HepG2 (cell line): ENCODE data around the gene EGFL8. TPM values are rescaled to one million over a fixed set of nuclear protein-coding genes. Genes with fewer than 3 reads are reported as not detected.
A peak's percentile ranks its signal among the peaks of the same experiment; 100 is the strongest.

Experiments used
- BHLHE40 ChIP-seq: IDR thresholded peaks from 2 replicates; pipeline ENCODE4 v1.6.1; 2011; ENCODE audit warnings: low read length, improper control_type of control experiment
- CEBPG ChIP-seq: IDR thresholded peaks from 2 replicates; pipeline ENCODE4 v1.6.1; 2016
- KLF6 ChIP-seq: IDR thresholded peaks from 2 replicates; pipeline ENCODE4 v1.8.0; 2016; ENCODE audit warnings: missing biosample characterization, missing genetic modification reagents
- KLF9 ChIP-seq: IDR thresholded peaks from 2 replicates; pipeline ENCODE4 v1.6.1; 2016; ENCODE audit warnings: low read depth
- NCOA5 ChIP-seq: sonication (generic); formaldehyde crosslinking; IDR thresholded peaks from 2 replicates; pipeline ENCODE4 v1.4.0; 2020; ENCODE audit warnings: missing genetic modification reagents
- NFE2 ChIP-seq: sonication (generic); formaldehyde crosslinking; IDR thresholded peaks from 2 replicates; pipeline ENCODE4 v1.4.0; 2020; ENCODE audit warnings: missing genetic modification reagents
- NFRKB ChIP-seq: fragments of 450-650 bp; IDR thresholded peaks from 2 replicates; pipeline ENCODE4 v1.6.1; 2017
- NR2F2 ChIP-seq: IDR thresholded peaks from 2 replicates; pipeline ENCODE4 v1.6.1; 2012; ENCODE audit warnings: low read depth, inconsistent platforms, borderline replicate concordance
- PITX1 ChIP-seq: sonication (generic); formaldehyde crosslinking; IDR thresholded peaks from 2 replicates; pipeline ENCODE4 v1.5.1; 2020; ENCODE audit warnings: mild to moderate bottlenecking, missing genetic modification reagents
- RAD21 ChIP-seq: fragments of 450-650 bp; formaldehyde crosslinking; IDR thresholded peaks from 2 replicates; pipeline ENCODE4 v1.5.0; 2020; ENCODE audit warnings: mild to moderate bottlenecking
- SP2 ChIP-seq: sonication (generic); formaldehyde crosslinking; IDR thresholded peaks from 2 replicates; pipeline ENCODE4 v1.5.1; 2020; ENCODE audit warnings: mild to moderate bottlenecking, missing genetic modification reagents
- SSRP1 ChIP-seq: IDR thresholded peaks from 2 replicates; pipeline ENCODE4 v1.6.1; 2016; ENCODE audit warnings: control low read depth
- ZMYM2 ChIP-seq: sonication (generic); formaldehyde crosslinking; IDR thresholded peaks from 2 replicates; pipeline ENCODE4 v1.8.0; 2022; ENCODE audit warnings: mild to moderate bottlenecking, missing genetic modification reagents
- ZMYM3 ChIP-seq: sonication (generic); formaldehyde crosslinking; IDR thresholded peaks from 2 replicates; pipeline ENCODE4 v1.5.1; 2020; ENCODE audit warnings: mild to moderate bottlenecking, missing genetic modification reagents
- ZNF235 ChIP-seq: sonication (generic); formaldehyde crosslinking; IDR thresholded peaks from 2 replicates; pipeline ENCODE4 v1.8.1; 2023; ENCODE audit warnings: mild to moderate bottlenecking, missing genetic modification reagents, borderline replicate concordance
- ZNF468 ChIP-seq: sonication (generic); formaldehyde crosslinking; IDR thresholded peaks from 2 replicates; pipeline ENCODE4 v1.8.0; 2022; ENCODE audit warnings: mild to moderate bottlenecking, moderate library complexity, missing genetic modification reagents
- ZNF615 ChIP-seq: sonication (generic); formaldehyde crosslinking; IDR thresholded peaks from 2 replicates; pipeline ENCODE4 v1.5.0; 2020; ENCODE audit warnings: mild to moderate bottlenecking, missing genetic modification reagents, borderline replicate concordance
- ZNF724P ChIP-seq: sonication (generic); formaldehyde crosslinking; IDR thresholded peaks from 2 replicates; pipeline ENCODE4 v1.8.0; 2022; ENCODE audit warnings: missing genetic modification reagents, borderline replicate concordance
- ZNF775 ChIP-seq: sonication (generic); formaldehyde crosslinking; IDR thresholded peaks from 2 replicates; pipeline ENCODE4 v1.4.0; 2020; ENCODE audit warnings: missing genetic modification reagents, mild to moderate bottlenecking, moderate library complexity, borderline replicate concordance
- polyA plus RNA-seq, 8 experiments: library from polyadenylated mRNA; depleted of rRNA in 3 of 8; stranded (reverse) in 7 of 8; unstranded in 1 of 8; fragments of >200 nt; fragmentation: Illumina TruSeq in 4 of 8; extraction: Trizol in 4 of 8; gene quantifications; 2 replicates each; pipeline versions ENCODE4 v1.2.1 to v1.2.3, GENCODE V29; 2011 to 2016; ENCODE audit warnings: low read depth in 4 of 8, missing spikeins in 1 of 8, mixed read lengths in 1 of 8; ENCODE audit not compliant: insufficient read depth in 1 of 8
- total RNA-seq, 5 experiments: library from RNA; depleted of rRNA; stranded (reverse); fragments of >200 nt; fragmentation: Illumina TruSeq; extraction: Trizol; gene quantifications; 2 replicates each; pipeline ENCODE4 v1.2.3, GENCODE V29; 2016; ENCODE audit warnings: low read depth in 1 of 5
- TF ChIP-seq, protein P1 (sequence below): sonication (generic); formaldehyde crosslinking; IDR thresholded peaks from 2 replicates; pipeline ENCODE4 v1.9.0; 2021; ENCODE audit warnings: missing genetic modification reagents, mild to moderate bottlenecking, borderline replicate concordance
- TF ChIP-seq, protein P2 (sequence below): sonication (generic); formaldehyde crosslinking; conservative IDR thresholded peaks from 2 replicates; pipeline ENCODE4 v1.8.0; 2022; ENCODE audit warnings: missing genetic modification reagents
- TF ChIP-seq, protein P3 (sequence below): IDR thresholded peaks from 2 replicates; pipeline ENCODE4 v1.6.1; 2016; ENCODE audit warnings: low read depth
- TF ChIP-seq, protein P4 (sequence below): sonication (generic); formaldehyde crosslinking; conservative IDR thresholded peaks from 2 replicates; pipeline ENCODE4 v1.8.0; 2022; ENCODE audit warnings: mild to moderate bottlenecking, moderate library complexity, missing genetic modification reagents
- TF ChIP-seq, protein P5 (sequence below): fragments of 450-650 bp; IDR thresholded peaks from 2 replicates; pipeline ENCODE4 v1.6.1; 2016

EGFL8 gene
- total and polyA plus RNA-seq, 2 of the 13 experiments (the other 11 are each of a cell fraction or from before 2014, with no cell fraction given): 10.0 to 11.5 TPM

DNA sequence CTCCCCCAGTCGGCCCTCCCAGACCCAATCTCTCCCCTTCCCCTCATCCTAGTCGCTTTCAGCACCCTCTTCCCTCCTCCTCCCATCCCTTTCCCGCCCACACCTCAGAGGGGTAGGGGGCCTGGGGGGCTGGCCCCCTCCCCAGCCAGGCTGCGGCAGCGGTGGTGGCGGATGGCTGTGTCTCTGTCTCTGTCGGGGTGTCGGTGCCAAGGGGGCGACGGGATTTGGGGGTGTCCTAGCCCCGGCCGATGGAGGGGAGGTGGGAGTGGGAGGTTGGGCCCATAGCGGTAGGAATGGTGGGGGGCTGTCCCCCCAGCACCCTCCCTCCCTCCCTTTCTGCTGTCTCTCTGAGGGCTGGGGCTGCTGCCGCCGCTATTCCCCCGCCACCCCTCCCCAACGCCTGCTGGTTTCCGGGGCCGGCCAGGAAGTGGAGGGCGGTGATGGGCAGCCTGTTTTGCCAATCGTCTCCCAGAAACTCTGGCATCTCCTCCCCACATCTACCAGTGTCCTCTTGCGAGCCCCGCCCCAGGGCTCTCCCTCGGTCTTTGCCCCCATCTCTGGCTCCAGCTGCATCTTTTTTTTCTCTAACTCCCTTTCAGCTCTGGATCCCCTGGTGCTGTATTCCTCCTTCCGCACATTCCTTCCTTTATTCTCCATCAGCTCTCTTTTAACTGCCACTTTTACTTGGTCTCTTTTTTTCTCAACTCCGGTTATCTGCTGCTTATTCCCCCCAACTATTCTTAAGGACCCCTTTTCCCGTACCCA, 11.5 kb downstream of the EGFL8 start, which contains the start of gene AGPAT1 (continued):
- TF ChIP-seq ZNF235 (CRISPR knock-in tag) (no peak), KLF6 (CRISPR knock-in tag) (no peak), RAD21 (CRISPR knock-in tag) (no peak; the same call in 1 of the 2 replicates), ZNF468 (CRISPR knock-in tag) (no peak), NFRKB (no peak), KLF9 (CRISPR knock-in tag) (no peak), SSRP1 (CRISPR knock-in tag) (peak; percentile 7; the same call in 1 of the 2 replicates), PITX1 (no peak), BHLHE40 (no peak), ZNF724P (CRISPR knock-in tag) (no peak), NFE2 (CRISPR knock-in tag) (no peak), ZMYM2 (CRISPR knock-in tag) (no peak), SP2 (CRISPR knock-in tag) (peak; percentile 94), ZNF615 (CRISPR knock-in tag) (no peak), ZNF775 (no peak), NCOA5 (CRISPR knock-in tag) (no peak), CEBPG (CRISPR knock-in tag) (no peak), NR2F2 (no peak), ZMYM3 (0 out of 2 replicates have a peak, but pooled peaks have one; percentile 30)
- TF ChIP-seq, protein P1, sequence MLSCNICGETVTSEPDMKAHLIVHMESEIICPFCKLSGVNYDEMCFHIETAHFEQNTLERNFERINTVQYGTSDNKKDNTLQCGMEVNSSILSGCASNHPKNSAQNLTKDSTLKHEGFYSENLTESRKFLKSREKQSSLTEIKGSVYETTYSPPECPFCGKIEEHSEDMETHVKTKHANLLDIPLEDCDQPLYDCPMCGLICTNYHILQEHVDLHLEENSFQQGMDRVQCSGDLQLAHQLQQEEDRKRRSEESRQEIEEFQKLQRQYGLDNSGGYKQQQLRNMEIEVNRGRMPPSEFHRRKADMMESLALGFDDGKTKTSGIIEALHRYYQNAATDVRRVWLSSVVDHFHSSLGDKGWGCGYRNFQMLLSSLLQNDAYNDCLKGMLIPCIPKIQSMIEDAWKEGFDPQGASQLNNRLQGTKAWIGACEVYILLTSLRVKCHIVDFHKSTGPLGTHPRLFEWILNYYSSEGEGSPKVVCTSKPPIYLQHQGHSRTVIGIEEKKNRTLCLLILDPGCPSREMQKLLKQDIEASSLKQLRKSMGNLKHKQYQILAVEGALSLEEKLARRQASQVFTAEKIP (CRISPR knock-in tag): no peak
- TF ChIP-seq, protein P2, sequence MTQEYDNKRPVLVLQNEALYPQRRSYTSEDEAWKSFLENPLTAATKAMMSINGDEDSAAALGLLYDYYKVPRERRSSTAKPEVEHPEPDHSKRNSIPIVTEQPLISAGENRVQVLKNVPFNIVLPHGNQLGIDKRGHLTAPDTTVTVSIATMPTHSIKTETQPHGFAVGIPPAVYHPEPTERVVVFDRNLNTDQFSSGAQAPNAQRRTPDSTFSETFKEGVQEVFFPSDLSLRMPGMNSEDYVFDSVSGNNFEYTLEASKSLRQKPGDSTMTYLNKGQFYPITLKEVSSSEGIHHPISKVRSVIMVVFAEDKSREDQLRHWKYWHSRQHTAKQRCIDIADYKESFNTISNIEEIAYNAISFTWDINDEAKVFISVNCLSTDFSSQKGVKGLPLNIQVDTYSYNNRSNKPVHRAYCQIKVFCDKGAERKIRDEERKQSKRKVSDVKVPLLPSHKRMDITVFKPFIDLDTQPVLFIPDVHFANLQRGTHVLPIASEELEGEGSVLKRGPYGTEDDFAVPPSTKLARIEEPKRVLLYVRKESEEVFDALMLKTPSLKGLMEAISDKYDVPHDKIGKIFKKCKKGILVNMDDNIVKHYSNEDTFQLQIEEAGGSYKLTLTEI (CRISPR knock-in tag): no peak
- TF ChIP-seq, protein P3, sequence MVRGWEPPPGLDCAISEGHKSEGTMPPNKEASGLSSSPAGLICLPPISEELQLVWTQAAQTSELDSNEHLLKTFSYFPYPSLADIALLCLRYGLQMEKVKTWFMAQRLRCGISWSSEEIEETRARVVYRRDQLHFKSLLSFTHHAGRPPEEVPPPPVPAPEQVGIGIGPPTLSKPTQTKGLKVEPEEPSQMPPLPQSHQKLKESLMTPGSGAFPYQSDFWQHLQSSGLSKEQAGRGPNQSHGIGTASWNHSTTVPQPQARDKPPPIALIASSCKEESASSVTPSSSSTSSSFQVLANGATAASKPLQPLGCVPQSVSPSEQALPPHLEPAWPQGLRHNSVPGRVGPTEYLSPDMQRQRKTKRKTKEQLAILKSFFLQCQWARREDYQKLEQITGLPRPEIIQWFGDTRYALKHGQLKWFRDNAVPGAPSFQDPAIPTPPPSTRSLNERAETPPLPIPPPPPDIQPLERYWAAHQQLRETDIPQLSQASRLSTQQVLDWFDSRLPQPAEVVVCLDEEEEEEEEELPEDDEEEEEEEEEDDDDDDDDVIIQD (CRISPR knock-in tag): no peak; the same call in 1 of the 2 replicates
- TF ChIP-seq, protein P4, sequence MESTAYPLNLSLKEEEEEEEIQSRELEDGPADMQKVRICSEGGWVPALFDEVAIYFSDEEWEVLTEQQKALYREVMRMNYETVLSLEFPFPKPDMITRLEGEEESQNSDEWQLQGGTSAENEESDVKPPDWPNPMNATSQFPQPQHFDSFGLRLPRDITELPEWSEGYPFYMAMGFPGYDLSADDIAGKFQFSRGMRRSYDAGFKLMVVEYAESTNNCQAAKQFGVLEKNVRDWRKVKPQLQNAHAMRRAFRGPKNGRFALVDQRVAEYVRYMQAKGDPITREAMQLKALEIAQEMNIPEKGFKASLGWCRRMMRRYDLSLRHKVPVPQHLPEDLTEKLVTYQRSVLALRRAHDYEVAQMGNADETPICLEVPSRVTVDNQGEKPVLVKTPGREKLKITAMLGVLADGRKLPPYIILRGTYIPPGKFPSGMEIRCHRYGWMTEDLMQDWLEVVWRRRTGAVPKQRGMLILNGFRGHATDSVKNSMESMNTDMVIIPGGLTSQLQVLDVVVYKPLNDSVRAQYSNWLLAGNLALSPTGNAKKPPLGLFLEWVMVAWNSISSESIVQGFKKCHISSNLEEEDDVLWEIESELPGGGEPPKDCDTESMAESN (CRISPR knock-in tag): 0 out of 2 replicates have a peak, but pooled peaks have one; percentile 62
- TF ChIP-seq, protein P5, sequence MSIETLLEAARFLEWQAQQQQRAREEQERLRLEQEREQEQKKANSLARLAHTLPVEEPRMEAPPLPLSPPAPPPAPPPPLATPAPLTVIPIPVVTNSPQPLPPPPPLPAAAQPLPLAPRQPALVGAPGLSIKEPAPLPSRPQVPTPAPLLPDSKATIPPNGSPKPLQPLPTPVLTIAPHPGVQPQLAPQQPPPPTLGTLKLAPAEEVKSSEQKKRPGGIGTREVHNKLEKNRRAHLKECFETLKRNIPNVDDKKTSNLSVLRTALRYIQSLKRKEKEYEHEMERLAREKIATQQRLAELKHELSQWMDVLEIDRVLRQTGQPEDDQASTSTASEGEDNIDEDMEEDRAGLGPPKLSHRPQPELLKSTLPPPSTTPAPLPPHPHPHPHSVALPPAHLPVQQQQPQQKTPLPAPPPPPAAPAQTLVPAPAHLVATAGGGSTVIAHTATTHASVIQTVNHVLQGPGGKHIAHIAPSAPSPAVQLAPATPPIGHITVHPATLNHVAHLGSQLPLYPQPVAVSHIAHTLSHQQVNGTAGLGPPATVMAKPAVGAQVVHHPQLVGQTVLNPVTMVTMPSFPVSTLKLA: no peak
